ENCODE measurements around the gene TMEM187.

DNA sequence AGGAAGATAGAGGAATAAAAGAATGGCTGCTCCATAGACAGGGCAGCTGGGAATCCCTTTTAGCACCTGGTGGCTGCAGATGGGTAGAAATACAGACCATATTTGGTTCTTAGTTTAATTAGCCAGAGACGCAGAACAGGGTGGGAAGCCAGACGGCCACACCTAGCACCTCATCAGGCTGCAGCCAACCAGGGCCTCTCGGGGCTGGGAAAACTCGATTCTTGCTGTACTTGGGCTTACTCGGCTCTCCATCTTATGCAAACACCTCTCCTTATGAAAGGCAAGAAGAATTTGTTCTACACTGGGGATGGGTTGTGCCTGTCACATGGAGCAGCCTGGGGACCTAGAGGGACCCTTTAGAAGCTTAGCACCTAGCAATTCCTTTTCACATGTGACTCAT, 27.5 kb downstream of the TMEM187 start:
- TF ChIP-seq, protein P1, sequence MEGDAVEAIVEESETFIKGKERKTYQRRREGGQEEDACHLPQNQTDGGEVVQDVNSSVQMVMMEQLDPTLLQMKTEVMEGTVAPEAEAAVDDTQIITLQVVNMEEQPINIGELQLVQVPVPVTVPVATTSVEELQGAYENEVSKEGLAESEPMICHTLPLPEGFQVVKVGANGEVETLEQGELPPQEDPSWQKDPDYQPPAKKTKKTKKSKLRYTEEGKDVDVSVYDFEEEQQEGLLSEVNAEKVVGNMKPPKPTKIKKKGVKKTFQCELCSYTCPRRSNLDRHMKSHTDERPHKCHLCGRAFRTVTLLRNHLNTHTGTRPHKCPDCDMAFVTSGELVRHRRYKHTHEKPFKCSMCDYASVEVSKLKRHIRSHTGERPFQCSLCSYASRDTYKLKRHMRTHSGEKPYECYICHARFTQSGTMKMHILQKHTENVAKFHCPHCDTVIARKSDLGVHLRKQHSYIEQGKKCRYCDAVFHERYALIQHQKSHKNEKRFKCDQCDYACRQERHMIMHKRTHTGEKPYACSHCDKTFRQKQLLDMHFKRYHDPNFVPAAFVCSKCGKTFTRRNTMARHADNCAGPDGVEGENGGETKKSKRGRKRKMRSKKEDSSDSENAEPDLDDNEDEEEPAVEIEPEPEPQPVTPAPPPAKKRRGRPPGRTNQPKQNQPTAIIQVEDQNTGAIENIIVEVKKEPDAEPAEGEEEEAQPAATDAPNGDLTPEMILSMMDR (IDR thresholded peaks at IDR 0.05; ENCODE audit: insufficient read depth, low read length), result no peak
- no peak for TF ChIP-seq POLR2AphosphoS5 (IDR thresholded peaks at IDR 0.05; ENCODE audit: low read depth)

Measured in HL-60 (cell line).